ENCODE results near the gene ROCK1.
"Not testable (repeated sequence)": the region's sequence is repeated elsewhere in the genome, so short reads cannot be mapped to it uniquely, and the experiment has no call there.

ROCK1 gene

GRCh38 chr18:21111346-21112139, at the start of gene ROCK1:
Gene ROCK1, minus strand, starts transcription at chr18:21111813. Its CDS starts 903 bp downstream, at chr18:21110910.
- DNase-seq (ENCODE audit: low spot score) = peak; percentile 99

DNA sequence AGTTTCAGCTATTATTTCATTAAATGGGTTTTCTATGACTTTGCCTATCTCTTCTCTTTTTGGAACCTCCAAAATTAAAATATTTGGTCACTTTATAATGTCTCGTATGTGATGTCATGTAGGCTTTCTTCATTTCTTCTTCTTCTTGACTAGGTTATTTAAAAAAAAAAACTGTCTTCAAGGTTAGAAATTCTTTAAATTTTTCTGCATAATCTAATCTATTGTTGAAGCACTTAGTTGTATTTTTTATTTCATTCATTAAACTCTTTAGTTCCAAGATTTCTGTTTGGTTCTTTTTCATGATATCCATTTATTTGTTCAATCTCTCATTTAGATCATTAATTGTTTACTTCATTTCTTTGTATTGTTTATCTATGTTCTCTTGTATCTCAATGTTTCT, 43.8 kb upstream of the ROCK1 start:
- DNase-seq (ENCODE audit: low spot score) = no peak

- no peak for DNase-seq (ENCODE audit: low spot score)
Measured at GRCh38 chr18:21146016-21146415, 34.4 kb upstream of the ROCK1 start.

- no peak for DNase-seq (ENCODE audit: low spot score)
Measured at GRCh38 chr18:21145371-21145770, 33.8 kb upstream of the ROCK1 start.

GRCh38 chr18:21141668-21142422, 30.2 kb upstream of the ROCK1 start:
- DNase-seq (ENCODE audit: low spot score) = no peak

GRCh38 chr18:21137719-21138488, 26.3 kb upstream of the ROCK1 start:
- not testable (repeated sequence) for DNase-seq (ENCODE audit: low spot score)

DNA sequence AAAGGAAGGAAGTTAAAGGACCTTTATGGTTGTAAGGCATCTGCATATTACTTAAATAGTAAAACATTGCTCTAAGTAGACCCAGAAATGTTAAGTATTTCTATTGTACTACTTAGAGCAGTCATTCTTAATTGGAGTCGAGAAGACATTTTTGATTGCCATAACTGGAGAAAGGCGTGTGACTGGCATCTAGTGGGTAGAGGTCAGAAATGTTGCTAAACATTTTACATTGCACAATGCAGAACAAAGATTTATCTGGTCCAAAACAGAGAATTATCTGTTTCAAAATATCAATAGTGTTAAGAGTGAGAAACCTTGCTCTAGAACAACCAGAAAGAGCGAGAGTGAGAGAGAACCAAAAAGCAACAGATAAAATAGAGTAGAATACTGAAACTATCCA, 23.3 kb upstream of the ROCK1 start:
- peak; percentile 34 for DNase-seq (ENCODE audit: low spot score)

- DNase-seq (ENCODE audit: low spot score) = no peak
Measured at GRCh38 chr18:21132398-21132918, 20.8 kb upstream of the ROCK1 start.

DNA sequence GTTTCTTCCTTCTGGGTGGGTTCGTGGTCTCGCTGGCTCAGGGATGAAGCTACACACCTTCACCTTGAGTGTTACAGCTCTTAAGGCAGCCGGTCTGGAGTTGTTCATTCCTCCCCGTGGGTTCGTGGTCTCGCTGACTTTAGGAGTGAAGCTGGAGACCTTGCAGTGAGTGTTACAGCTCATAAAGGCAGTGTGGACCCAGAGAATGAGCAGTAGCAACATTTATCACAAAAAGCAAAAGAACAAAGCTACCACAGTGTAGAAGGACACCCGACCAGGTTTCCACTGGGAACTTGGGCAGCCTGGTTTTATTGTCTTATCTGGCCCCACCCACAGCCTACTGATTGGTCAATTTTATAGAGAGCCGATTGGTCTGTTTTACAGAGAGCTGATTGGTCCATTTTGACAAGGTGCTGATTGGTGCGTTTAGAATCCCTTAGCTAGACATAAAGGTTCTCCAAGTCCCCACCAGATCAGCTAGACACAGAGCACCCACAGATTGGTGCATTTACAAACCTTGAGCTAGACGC, 20.1 kb upstream of the ROCK1 start:
- no peak for DNase-seq (ENCODE audit: low spot score)

- no peak for DNase-seq (ENCODE audit: low spot score)
Measured at GRCh38 chr18:21129566-21130216, 18.1 kb upstream of the ROCK1 start.

GRCh38 chr18:21123290-21123926, 11.8 kb upstream of the ROCK1 start:
- DNase-seq (ENCODE audit: low spot score) = no peak

DNA sequence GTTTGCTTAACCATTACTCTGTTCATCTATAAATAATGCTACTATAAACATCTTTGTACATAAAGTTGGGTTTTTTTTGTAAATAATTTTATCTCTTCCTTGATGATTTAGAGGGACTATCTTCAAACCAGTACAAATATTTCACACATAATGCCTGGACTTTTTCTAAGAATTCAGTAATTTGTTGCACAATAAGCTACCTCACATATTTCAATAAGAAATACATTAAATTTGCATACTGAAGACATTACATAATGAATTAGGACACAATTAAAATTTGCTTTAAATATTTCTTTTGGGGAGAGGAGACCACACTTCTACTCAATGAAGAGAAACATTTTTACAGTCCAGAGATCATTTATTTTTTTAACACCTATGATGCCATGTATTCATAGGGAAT, 7.2 kb upstream of the ROCK1 start:
- no peak for DNase-seq (ENCODE audit: low spot score)

DNA sequence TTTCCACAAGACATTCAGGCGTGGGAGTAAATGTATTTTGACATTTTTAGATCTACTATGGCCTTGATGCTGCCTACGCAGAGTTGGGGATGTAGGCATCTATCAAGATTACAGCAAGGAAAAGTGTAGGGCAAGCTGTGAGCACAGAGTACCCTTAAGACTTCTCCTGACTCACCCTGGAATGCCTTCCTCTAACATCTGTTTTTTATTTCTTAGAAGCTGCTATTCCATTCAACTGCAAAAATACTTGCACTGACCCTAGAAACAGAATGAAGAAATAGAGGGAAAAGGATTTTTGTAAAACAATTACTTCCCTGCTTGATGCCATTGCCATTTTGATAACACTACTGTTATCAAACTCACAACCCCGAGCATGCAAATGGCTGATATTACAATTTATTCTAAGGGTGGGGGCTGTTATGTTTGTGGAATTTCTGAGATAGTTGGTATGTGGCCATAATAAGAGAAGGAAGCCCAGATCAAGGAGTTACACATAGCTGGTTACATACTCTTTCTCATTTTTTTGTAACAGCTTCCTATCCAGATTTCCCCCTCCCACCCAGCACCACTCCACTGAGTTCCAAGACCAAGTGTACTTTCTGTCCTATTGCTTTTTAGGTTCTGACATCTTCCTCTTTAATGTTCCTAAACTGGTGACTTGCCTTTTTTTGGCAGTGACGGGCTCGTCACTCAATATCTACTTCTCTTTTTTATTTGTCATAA, 6.0 kb upstream of the ROCK1 start:
- DNase-seq (ENCODE audit: low spot score) = no peak

DNA sequence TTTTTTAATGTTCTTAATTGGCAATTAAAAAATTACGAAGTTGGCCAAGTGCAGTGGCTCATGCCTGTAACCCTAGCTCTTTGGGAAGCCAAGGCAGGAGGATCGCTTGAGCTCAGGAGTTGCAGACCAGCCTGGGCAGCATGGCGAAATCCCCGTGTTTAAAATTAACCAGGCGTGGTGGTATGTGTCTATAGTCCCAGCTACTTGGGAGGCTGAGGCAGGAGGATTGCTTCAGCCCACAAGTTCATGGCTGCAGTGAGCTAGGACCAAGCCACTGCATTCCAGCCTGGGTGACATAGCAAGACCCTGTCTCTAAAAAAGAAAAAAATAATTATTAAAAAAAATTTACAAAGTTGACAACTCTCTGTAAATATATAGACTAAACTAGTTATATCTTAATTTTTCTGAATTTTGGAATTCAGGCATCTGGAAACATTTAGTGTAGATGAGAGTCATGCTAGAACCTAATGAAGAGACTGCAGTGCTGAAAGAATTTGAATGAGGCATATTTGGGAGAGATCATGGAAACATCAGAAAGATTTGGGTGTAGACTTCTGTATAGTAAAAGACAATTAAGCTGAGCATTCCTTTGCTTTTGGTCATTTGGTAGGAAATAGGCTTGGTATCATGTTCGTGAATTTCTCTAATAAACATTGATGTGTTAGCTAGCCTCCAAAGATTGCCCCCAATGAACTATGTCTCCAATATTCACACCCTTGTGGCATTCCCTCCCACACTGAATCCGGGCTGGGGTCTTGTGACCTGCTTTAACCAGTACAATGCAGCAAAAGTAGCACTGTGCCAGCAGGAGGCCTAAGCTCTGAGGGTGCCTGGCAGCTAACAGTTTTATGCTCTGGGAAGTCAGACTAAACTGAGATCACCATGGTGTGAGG, 4.2 kb upstream of the ROCK1 start:
- no peak for DNase-seq (ENCODE audit: low spot score)

- no peak for DNase-seq (ENCODE audit: low spot score)
Measured at GRCh38 chr18:21112543-21113105, 1.0 kb upstream of the ROCK1 start.

DNA sequence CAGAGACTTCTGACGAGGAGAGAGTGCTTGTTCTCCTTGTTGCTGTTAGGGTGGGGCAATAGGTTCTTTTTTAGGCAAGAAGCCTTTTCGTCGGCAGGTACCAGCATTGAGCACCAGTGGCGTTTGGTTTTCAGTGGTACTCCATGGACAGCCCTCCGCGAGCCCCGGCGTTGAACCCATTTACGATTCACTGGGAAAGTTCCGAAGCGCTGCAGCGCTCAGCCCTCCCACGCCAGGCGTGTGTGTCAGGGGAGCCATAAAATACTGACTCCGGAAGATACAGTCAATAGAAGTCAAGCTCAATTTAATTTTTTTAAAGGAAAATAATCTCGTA, 494 bp upstream of the ROCK1 start:
- no peak for DNase-seq (ENCODE audit: low spot score)

DNA sequence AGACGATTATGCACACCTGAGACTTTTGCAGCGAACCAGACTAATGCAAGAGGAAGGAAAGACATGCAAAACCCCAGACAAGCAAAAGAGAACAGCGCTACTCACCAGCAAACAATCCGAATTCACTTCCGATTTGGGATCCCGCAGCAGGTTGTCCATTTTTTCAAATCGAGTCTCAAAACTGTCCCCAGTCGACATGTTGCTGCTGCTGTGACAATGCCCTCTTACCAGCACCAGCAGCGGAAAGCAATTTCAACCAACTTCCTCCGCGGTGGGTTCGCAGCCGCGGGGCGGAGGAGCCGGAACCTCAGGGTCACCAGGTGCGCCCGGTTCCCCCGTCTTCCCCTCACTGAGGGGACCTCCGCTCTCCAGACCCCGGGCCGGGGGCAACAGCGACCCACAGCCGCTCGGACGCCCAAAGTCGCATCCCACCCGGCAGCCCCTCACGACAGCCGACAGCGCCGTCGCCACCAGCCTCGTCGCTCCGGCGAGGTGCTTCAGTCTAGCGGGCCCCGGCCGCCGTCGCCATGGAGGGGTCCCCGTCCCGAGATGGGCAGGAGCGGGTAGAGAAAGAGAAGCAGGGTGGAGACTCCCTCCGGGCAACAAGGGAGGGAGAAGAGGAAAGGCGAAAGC, 784 bp downstream of the ROCK1 start:
- peak; percentile 62 for DNase-seq (ENCODE audit: low spot score)

GRCh38 chr18:21109936-21110712, 1.5 kb downstream of the ROCK1 start:
- no peak for DNase-seq (ENCODE audit: low spot score)
